ENCODE data around the gene PRSS56.
"Not testable (repeated sequence)": the region's sequence is repeated elsewhere in the genome, so short reads cannot be mapped to it uniquely, and the experiment has no call there.

PRSS56 gene

GRCh38 chr2:232525791-232526371, 5.7 kb downstream of the PRSS56 start, which contains the start of gene CHRND:
Gene CHRND (plus strand): TSS chr2:232526160. CDS start chr2:232526216, 56 bp downstream.
- no peak for DNase-seq (ENCODE audit: low read depth)

- DNase-seq (ENCODE audit: low read depth): no peak
Measured at GRCh38 chr2:232526372-232526941, 6.3 kb downstream of the PRSS56 start.

GRCh38 chr2:232527905-232528470, 7.8 kb downstream of the PRSS56 start:
- DNase-seq (ENCODE audit: low read depth): no peak

DNA sequence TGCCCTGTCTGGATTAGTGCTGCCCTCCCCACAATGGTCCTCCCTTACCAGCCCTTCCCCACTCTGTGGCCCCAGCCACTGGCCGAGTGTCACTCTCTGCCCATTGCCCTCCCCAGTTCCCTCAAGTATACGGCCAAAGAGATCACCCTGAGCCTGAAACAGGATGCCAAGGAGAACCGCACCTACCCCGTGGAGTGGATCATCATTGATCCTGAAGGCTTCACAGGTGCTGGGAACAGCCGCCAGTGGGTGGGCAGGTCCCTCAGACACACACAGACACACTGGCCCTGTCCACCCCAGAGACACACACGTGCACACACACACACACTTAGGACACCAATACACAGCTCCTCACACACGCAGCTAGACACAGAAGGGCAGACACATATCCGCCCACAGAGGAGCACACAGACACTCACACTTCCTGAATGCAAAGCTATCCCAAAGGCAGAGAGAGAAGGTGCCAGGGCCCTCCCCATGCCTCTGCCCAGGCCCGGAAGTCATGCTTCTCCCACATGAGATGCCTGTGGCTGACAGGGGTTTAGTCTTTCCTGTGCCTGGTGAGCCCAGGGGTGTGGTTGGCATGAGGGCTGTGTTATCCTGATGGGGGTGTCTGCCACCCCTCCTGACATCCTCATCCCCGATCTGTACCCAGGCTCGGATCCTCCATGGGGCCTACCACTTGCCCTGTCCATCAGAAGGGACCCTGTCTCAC, 8.7 kb downstream of the PRSS56 start:
- no peak for DNase-seq (ENCODE audit: low read depth)

DNA sequence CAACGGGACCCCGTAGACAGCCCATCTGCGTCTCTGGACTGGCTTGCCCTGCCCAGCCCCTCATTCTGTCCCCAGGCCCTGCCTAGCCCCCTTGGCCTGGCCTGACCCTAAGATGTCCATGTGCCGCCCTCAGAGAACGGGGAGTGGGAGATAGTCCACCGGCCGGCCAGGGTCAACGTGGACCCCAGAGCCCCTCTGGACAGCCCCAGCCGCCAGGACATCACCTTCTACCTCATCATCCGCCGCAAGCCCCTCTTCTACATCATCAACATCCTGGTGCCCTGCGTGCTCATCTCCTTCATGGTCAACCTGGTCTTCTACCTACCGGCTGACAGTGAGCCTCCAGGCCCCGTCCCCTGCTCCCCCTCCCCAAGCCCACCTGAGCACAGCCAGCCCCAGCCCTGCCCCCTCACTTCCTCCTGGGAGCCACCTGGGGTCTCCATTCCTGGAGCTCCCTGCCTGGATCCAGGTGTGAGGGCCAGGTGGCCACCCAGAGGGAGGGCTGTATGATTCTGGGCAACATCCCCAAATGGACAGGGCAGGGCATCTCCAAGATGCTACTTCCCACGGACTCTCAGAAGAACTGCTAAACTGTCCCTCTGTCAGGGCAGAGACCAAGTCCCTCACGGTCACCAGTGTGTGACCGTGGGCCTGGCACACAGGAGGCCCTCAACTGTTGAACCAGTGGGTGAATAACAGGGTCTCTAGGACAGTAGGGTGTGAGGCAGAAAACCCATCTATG, 9.8 kb downstream of the PRSS56 start:
- DNase-seq (ENCODE audit: low read depth): no peak

- DNase-seq (ENCODE audit: low read depth): no peak
Measured at GRCh38 chr2:232530626-232531260, 10.6 kb downstream of the PRSS56 start.

- no peak for DNase-seq (ENCODE audit: low read depth)
Measured at GRCh38 chr2:232532419-232532818, 12.2 kb downstream of the PRSS56 start.

DNA sequence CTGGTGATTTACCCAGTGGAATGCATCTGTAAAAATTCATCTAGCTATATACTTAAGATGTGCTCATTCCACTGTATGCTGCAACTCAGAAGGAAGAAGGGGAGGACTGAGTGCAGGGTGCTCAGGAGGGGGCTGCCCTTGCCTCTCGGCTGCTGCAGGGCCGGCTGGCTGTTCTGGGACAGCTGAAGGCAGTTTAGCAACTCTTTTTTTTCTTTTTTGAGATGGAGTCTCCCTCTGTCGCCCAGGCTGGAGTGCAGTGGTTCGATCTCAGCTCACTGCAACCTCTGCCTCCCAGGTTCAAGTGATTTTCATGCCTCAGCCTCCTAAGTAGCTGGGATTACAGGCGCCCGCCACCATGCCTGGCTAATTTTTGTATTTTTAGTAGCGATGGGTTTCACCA, 12.6 kb downstream of the PRSS56 start:
- not testable (repeated sequence) for DNase-seq (ENCODE audit: low read depth)

- no peak for DNase-seq (ENCODE audit: low read depth)
Measured at GRCh38 chr2:232533944-232534710, 13.9 kb downstream of the PRSS56 start.

DNA sequence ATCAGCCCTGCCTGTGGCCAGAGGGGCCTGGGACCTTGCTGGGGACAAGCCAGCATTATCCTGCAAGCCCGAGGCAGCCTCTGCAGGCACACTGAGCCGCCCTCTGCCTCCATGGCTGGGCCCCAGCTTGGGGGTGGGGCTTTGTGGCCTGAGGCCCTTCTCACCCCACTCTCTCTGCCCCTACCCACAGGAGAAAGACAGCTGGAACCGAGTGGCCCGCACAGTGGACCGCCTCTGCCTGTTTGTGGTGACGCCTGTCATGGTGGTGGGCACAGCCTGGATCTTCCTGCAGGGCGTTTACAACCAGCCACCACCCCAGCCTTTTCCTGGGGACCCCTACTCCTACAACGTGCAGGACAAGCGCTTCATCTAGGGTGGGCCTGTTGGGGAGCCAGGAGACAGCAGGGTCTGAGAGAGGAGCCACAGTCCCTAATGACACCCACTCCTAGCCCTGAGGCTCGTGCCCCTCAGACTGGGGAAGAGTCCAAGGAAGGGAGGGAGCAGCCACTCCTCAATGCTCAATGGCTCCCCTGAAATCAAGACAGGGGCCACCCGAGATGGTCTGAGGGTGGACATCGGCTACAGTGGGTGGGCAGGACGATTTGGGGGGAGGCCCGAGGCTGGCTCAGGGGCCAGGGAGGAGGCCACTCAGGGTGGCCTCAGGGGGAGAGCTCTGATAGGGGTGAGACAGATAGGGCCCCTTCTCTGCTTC, 14.9 kb downstream of the PRSS56 start:
- no peak for DNase-seq (ENCODE audit: low read depth)

GRCh38 chr2:232535761-232536530, 15.8 kb downstream of the PRSS56 start:
- no peak for DNase-seq (ENCODE audit: low read depth)

GRCh38 chr2:232537079-232537478, 16.9 kb downstream of the PRSS56 start:
- no peak for DNase-seq (ENCODE audit: low read depth)

DNA sequence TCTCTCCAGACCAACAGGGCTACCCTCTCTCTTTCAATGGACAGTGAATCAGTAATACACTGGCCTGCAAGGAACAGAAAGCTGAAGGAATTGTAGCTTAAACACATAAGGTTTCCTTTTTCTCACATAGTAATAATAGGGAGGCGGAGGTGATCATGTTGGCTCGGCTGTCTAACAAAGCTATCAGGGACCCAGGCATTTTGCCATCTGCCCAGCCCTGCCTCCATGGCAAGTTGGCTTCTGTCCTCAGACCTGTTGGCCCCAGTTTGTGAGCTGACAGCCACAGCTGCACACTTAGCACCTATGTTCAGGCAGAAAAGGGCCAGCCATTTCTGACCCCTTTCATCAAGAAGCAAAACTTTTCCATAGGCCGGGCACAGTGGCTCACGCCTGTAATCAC, 17.3 kb downstream of the PRSS56 start:
- DNase-seq (ENCODE audit: low read depth): no peak

DNA sequence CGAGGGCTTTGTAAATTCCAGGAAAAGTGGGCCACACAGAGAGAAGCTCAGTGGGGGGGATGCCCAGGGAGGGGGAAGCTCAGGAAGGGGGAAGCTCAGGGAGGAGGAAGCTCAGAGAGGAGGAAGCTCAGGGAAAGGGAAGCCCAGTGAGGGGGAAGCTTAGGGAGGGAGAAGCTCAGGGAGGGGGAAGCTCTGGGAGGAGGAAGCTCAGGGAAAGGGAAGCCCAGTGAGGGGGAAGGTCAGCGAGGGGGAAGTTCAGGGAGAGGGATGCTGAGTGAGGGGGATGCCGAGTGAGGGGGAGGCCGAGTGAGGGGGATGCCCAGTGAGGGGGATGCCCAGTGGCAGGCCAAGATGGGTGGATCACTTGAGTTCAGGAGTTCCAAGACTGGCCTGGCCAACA, 18.5 kb downstream of the PRSS56 start:
- no peak for DNase-seq (ENCODE audit: low read depth)

GRCh38 chr2:232539298-232540231, 19.4 kb downstream of the PRSS56 start, which contains the start of gene CHRNG:
Gene CHRNG (plus strand): TSS chr2:232539692. CDS start chr2:232539748, 56 bp downstream.
- DNase-seq (ENCODE audit: low read depth): no peak

GRCh38 chr2:232540441-232541041, 20.4 kb downstream of the PRSS56 start:
- no peak for DNase-seq (ENCODE audit: low read depth)

DNA sequence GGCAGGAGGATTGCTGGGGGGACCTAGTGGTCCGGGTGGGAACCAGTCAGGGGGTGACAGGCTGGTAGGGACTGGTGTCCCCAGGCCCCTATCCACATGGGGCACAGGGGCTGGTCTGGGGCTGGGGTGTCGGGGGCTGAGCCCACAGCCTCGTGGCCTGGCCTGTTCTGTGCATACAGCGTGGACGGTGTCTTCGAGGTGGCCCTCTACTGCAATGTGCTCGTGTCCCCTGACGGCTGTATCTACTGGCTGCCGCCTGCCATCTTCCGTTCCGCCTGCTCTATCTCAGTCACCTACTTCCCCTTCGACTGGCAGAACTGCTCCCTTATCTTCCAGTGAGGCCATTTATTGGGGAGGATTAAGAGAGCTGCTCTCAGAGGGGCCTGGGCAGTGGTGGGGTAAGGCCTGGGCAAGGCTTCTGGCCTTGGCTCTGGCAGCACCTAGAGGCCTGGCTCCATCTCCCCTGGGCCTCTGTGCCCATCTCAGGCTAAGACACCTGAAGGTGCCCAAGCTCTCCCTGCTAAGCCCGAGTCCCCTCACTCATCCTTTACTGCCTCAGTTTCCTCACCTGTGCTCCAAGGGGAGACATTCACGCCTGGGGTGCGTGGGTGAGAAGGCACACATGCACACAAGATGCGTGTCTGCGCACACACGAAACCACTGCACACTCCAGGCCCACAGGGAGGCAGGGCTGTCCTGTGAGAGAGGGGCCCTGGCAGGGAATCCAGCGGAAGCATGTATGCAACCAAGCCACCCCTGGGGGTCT, 21.2 kb downstream of the PRSS56 start:
- DNase-seq (ENCODE audit: low read depth): no peak
